Bronchial epithelial cell (primary cell): ENCODE measurements around the gene MCOLN2. TPM values are rescaled to one million over a fixed set of nuclear protein-coding genes. Genes with fewer than 3 reads are reported as not detected.
A peak's percentile ranks its signal among the peaks of the same experiment; 100 is the strongest.

ENCODE experiments used
- DNase-seq: peaks from one replicate; pipeline ENCODE4 v3.0.0-alpha.2; 2010; ENCODE audit warnings: low read depth
- FAIRE-seq: peaks from 2 replicates; lab custom pipeline; 2011; peaks lifted over from hg19 to GRCh38; lab: Jason Lieb, UNC
- H3K27me3 ChIP-seq: 2 replicates; pipeline ENCODE4 v1.5.1; 2011; ENCODE audit warnings: low read length; ENCODE audit not compliant: control insufficient read depth, insufficient read depth
- H3K36me3 ChIP-seq: 2 replicates; pipeline ENCODE4 v1.5.1; 2011; ENCODE audit warnings: low read length; ENCODE audit not compliant: control insufficient read depth, insufficient read depth
- H3K4me3 ChIP-seq: 2 replicates; pipeline ENCODE4 v1.5.1; 2011; ENCODE audit warnings: mild to moderate bottlenecking, low read depth, low read length, control low read depth
- total RNA-seq: library from RNA; depleted of rRNA; stranded (reverse); fragments of >200 nt; gene quantifications from 2 replicates; pipeline ENCODE4 v1.2.1, GENCODE V29; 2014
- TF ChIP-seq, protein P1 (sequence below): IDR thresholded peaks from 2 replicates; pipeline ENCODE4 v1.5.1; 2011; ENCODE audit warnings: mild to moderate bottlenecking, moderate library complexity, low read length, control low read depth, inconsistent platforms; ENCODE audit not compliant: insufficient read depth, severe bottlenecking

The MCOLN2 gene
- total RNA-seq, 1 donor from 2014 or later, result under 0.01 TPM

DNA sequence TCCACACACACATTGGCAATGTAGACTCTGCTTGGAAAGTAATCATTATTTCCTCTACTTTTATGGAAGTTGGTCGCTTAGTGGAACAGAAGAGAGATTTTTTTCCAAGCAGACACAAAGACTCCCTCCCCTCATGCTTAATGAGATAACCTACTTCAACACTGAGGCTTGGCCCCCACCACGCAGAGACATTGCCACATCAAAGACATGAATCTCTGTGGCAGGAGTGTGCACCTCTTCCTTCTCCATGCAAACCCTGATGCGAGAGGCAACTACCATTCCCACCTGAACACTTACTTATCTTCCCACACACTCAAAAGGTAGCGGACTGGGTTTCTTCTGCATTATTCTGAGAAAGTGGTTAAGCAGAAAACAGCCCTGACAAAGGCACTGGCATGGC is 66.6 kb downstream of the MCOLN2 start:
- H3K27me3 ChIP-seq, result no peaks in the 10 kb centered on the region
- TF ChIP-seq, protein P1, sequence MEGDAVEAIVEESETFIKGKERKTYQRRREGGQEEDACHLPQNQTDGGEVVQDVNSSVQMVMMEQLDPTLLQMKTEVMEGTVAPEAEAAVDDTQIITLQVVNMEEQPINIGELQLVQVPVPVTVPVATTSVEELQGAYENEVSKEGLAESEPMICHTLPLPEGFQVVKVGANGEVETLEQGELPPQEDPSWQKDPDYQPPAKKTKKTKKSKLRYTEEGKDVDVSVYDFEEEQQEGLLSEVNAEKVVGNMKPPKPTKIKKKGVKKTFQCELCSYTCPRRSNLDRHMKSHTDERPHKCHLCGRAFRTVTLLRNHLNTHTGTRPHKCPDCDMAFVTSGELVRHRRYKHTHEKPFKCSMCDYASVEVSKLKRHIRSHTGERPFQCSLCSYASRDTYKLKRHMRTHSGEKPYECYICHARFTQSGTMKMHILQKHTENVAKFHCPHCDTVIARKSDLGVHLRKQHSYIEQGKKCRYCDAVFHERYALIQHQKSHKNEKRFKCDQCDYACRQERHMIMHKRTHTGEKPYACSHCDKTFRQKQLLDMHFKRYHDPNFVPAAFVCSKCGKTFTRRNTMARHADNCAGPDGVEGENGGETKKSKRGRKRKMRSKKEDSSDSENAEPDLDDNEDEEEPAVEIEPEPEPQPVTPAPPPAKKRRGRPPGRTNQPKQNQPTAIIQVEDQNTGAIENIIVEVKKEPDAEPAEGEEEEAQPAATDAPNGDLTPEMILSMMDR, result no peak
- no peak for FAIRE-seq
- DNase-seq, result no peak
- H3K4me3 ChIP-seq, result no peak overlapping the region
- no peaks in the 10 kb centered on the region for H3K36me3 ChIP-seq

DNA sequence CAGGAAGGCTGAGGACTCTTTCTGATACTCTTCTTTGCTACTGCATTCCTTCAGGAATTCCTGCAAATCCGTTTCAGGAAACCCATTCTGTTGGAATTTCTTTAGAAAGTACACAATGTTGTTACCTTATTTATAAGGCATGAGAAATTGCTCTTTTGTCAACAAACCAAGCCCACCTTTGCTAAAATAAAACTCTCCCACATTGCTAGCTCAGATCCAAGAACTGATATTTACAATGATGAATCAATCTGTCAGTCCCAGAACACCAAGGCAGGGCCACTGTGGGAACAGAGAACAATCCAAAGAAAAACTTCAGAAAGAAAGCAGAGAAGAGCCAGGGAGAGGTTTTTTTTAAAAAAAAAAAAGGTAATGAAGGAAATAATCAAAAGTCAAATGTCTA is 67.3 kb downstream of the MCOLN2 start:
- FAIRE-seq, result no peak
- Histone ChIP-seq H3K36me3 (no peaks in the 10 kb centered on the region), H3K27me3 (no peaks in the 10 kb centered on the region), H3K4me3 (no peak overlapping the region)
- DNase-seq, result no peak
- TF ChIP-seq, protein P1, result no peak

DNA sequence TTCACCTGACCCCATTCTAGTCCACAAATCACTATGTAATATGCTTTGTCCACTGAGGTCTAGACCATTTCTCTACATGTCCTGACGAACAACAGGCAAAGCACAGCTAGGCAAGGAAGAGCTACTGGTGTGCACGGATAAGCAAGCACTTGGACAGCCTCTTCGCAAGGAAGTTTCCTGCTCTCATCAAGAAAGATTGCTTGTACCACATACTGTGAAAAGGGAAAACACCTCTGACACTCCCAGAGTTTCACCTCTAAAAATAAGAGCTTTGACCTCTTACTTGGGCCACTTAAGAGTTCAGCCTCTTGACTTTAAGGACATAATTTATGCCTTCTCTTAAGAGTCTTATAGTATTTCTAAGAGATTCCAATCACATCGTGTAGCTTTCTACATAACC is 67.9 kb downstream of the MCOLN2 start:
- H3K4me3 ChIP-seq, result no peak overlapping the region
- FAIRE-seq, result no peak
- TF ChIP-seq, protein P1, result no peak

DNA sequence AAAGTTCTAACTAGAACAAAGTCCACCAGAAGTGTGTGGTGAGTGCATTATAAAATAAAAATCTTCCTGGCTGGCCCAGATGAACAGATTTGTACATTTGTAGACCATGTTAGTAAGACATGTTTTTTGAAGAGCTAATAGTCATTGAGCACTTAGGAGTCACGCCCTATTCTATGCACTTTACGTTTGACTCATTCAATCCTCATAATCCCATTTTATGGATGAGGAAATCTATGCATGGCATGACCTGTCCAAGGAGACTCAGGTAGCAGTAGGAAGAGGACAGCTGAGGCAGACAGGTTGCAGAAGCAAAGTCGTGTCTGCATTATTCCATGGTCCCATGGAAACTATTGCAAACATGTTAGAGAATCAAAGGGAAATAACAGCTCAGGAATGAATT is 73.6 kb downstream of the MCOLN2 start:
- Histone ChIP-seq H3K27me3 (no peaks in the 10 kb centered on the region), H3K36me3 (no peaks in the 10 kb centered on the region), H3K4me3 (no peak overlapping the region)
- TF ChIP-seq, protein P1, result no peak
- DNase-seq (peak; percentile 44), FAIRE-seq (no peak)

More for the DNA sequence above, 67.9 kb downstream of the MCOLN2 start:
- Histone ChIP-seq H3K27me3 (no peaks in the 10 kb centered on the region), H3K36me3 (no peaks in the 10 kb centered on the region)
- no peak for DNase-seq

DNA sequence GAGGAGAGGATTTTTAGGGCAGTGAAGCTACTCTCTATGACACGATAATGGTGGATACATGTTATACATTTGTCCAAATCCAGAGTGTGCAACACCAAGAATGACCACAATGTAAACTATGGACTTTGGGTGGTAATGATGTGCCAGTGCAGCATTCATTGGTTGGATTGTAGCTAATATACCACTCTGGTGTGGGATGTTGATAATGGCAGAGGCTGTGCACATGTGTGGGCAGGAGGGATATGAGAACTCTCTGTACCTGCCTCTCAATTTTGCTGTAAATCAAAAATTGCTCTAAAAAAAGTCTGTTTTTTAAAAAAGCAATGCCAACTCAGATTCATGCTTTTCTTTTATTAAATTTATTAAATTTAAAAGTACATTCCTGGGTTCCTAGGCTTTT is 76.8 kb downstream of the MCOLN2 start:
- TF ChIP-seq, protein P1, result no peak
- DNase-seq (no peak), FAIRE-seq (no peak)
- no peaks in the 10 kb centered on the region for H3K36me3 ChIP-seq
- H3K27me3 ChIP-seq, result no peaks in the 10 kb centered on the region
- no peak overlapping the region for H3K4me3 ChIP-seq

DNA sequence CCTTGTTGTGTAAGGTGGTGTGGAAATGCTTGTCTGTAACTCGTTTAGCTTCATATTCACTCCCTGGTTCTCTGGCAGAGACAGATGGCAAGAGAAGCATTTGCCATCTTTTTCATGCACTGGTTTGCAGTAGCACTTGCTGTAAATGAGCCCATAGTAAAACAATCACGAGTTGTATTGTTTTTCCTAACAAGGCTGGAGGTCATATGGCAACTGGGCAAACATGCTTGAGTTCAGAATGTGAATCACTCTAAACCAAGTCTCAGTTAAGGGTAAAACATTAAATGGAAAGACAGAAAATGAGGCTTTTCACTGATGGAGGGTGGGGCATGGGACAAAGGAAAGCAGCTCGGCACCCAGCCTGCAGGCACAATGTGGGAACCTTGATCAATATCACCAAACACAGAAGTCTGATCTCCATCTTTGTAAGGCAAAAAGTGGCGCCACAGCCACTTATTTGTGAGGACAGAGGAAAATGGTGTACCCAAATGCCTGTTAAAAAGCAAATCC is 77.4 kb downstream of the MCOLN2 start:
- Histone ChIP-seq H3K27me3 (no peaks in the 10 kb centered on the region), H3K36me3 (no peaks in the 10 kb centered on the region), H3K4me3 (no peak overlapping the region)
- no peak for FAIRE-seq
- TF ChIP-seq, protein P1, result no peak
- no peak for DNase-seq
